IMR-90 (cell line): ENCODE data around the gene FBXW7. TPM values are rescaled to one million over a fixed set of nuclear protein-coding genes. Genes with fewer than 3 reads are reported as not detected.

ENCODE experiments used
- ATAC-seq: fragments of 200-7000 bp; cut with Tn5 transposase; 2 replicates; pipeline ENCODE4 v1.9.1; 2020; ENCODE audit warnings: low read depth, mild to moderate bottlenecking, moderate library complexity
- BruUV-seq: library from RNA; stranded (reverse); fragments of 400-500 nt; replicated peaks from 2 replicates; lab custom pipeline; 2021; lab: Mats Ljungman, UMichigan
- CTCF ChIA-PET: fragments of 300-600 bp; formaldehyde crosslinking; extraction: SDS; loops from one replicate; lab custom pipeline; 2021; ENCODE audit warnings: antibody characterized with exemption; lab: Yijun Ruan, JAX
- POLR2A ChIA-PET: fragments of 300-600 bp; sonication (Branson Sonifier 250); formaldehyde crosslinking; loops from one replicate; lab custom pipeline; 2022; ENCODE audit warnings: antibody characterized with exemption; ENCODE audit not compliant: unreplicated experiment; lab: Charles Lee
- DNase-seq: peaks from one replicate; pipeline ENCODE4 v3.0.0; 2013
- H2AFZ ChIP-seq: replicated peaks from 2 replicates; pipeline ENCODE3; 2013; ENCODE audit warnings: low read length, mild to moderate bottlenecking; ENCODE audit not compliant: poor library complexity
- H2AK5ac ChIP-seq: 2 replicates; pipeline ENCODE4 v1.6.1; 2013; ENCODE audit warnings: low read depth, low read length, inconsistent platforms
- H2AK9ac ChIP-seq: replicated peaks from 2 replicates; pipeline ENCODE3; 2013; ENCODE audit warnings: mild to moderate bottlenecking, low read depth, low read length, moderate library complexity; ENCODE audit not compliant: poor library complexity
- H2BK120ac ChIP-seq: 2 replicates; pipeline ENCODE4 v1.6.1; 2013; ENCODE audit warnings: low read depth, low read length, inconsistent platforms
- H2BK15ac ChIP-seq: 3 replicates; pipeline ENCODE4 v1.6.1; 2013; ENCODE audit warnings: low read depth, low read length, inconsistent platforms
- H2BK20ac ChIP-seq: 2 replicates; pipeline ENCODE4 v1.6.1; 2013; ENCODE audit warnings: low read depth, mild to moderate bottlenecking, inconsistent platforms, low read length, moderate library complexity
- H2BK5ac ChIP-seq: 2 replicates; pipeline ENCODE4 v1.6.1; 2013; ENCODE audit warnings: mild to moderate bottlenecking, low read depth, low read length, inconsistent platforms; ENCODE audit not compliant: poor library complexity, severe bottlenecking
- H3K14ac ChIP-seq: replicated peaks from 2 replicates; pipeline ENCODE4 v1.6.1; 2013; ENCODE audit warnings: low read depth, low read length, inconsistent platforms
- H3K18ac ChIP-seq: 2 replicates; pipeline ENCODE4 v1.6.1; 2013; ENCODE audit warnings: low read depth, low read length, control low read depth
- H3K23ac ChIP-seq: 2 replicates; pipeline ENCODE4 v1.6.1; 2013; ENCODE audit warnings: low read depth, low read length, inconsistent platforms
- H3K27ac ChIP-seq: 2 replicates; pipeline ENCODE4 v1.5.1; 2013; ENCODE audit warnings: mild to moderate bottlenecking, control low read depth, low read length; ENCODE audit not compliant: insufficient read depth
- H3K27me3 ChIP-seq: 2 replicates; pipeline ENCODE4 v1.6.1; 2013; ENCODE audit warnings: low read length; ENCODE audit not compliant: control insufficient read depth, insufficient read depth
- H3K36me3 ChIP-seq: 2 replicates; pipeline ENCODE4 v1.6.1; 2013; ENCODE audit warnings: low read length, mixed read lengths; ENCODE audit not compliant: control insufficient read depth, insufficient read depth
- H3K4ac ChIP-seq: 2 replicates; pipeline ENCODE4 v1.6.1; 2013; ENCODE audit warnings: low read depth, low read length, inconsistent platforms
- H3K4me1 ChIP-seq: 2 replicates; pipeline ENCODE4 v1.6.1; 2013; ENCODE audit warnings: low read length, mixed read lengths; ENCODE audit not compliant: control insufficient read depth, insufficient read depth
- H3K4me2 ChIP-seq: 2 replicates; pipeline ENCODE4 v1.6.1; 2013; ENCODE audit warnings: low read depth, mild to moderate bottlenecking, control low read depth, low read length, moderate library complexity
- H3K4me3 ChIP-seq: 2 replicates; pipeline ENCODE4 v1.5.1; 2013; ENCODE audit warnings: low read depth, mild to moderate bottlenecking, control low read depth, low read length, moderate library complexity; ENCODE audit not compliant: insufficient read depth
- H3K56ac ChIP-seq: 2 replicates; pipeline ENCODE4 v1.6.1; 2013; ENCODE audit warnings: low read length, inconsistent platforms; ENCODE audit not compliant: insufficient read depth; ENCODE audit errors: extremely low read depth
- H3K79me1 ChIP-seq, 2 experiments: 2 replicates each; pipeline ENCODE4 v1.6.1; 2013; ENCODE audit warnings: low read length in 2 of 2, inconsistent platforms in 1 of 2, low read depth in 1 of 2
- H3K9ac ChIP-seq: 2 replicates; pipeline ENCODE4 v1.6.1; 2013; ENCODE audit warnings: low read depth, low read length, control low read depth
- H3K9me1 ChIP-seq: 2 replicates; pipeline ENCODE4 v1.6.1; 2013; ENCODE audit warnings: low read length, inconsistent platforms; ENCODE audit not compliant: insufficient read depth
- H3K9me3 ChIP-seq: 2 replicates; pipeline ENCODE4 v1.6.1; 2013; ENCODE audit warnings: low read length; ENCODE audit not compliant: control insufficient read depth, insufficient read depth
- H4K20me1 ChIP-seq: 2 replicates; pipeline ENCODE4 v1.6.1; 2013; ENCODE audit warnings: low read length, inconsistent platforms; ENCODE audit not compliant: insufficient read depth
- H4K5ac ChIP-seq: 2 replicates; pipeline ENCODE4 v1.6.1; 2013; ENCODE audit warnings: mild to moderate bottlenecking, low read depth, low read length, control low read depth
- H4K8ac ChIP-seq, 2 experiments: 2 replicates each; pipeline ENCODE4 v1.6.1; 2013; ENCODE audit warnings: low read depth in 2 of 2, low read length in 2 of 2, control low read depth in 1 of 2, inconsistent platforms in 1 of 2
- H4K91ac ChIP-seq: 2 replicates; pipeline ENCODE4 v1.6.1; 2013; ENCODE audit warnings: low read depth, low read length, inconsistent platforms; ENCODE audit not compliant: insufficient read depth
- CTCF ChIP-seq: conservative IDR thresholded peaks from 2 replicates; pipeline ENCODE4 v1.5.1; 2012; ENCODE audit warnings: mild to moderate bottlenecking, low read depth, low read length, improper control_type of control experiment
- FOS ChIP-seq: fragments of 150-350 bp; IDR thresholded peaks from 2 replicates; pipeline ENCODE4 v1.6.1; 2016; ENCODE audit warnings: low read depth, low read length
- RCOR1 ChIP-seq: IDR thresholded peaks from 2 replicates; pipeline ENCODE4 v1.6.1; 2012; ENCODE audit warnings: mild to moderate bottlenecking, low read length, improper control_type of control experiment; ENCODE audit not compliant: insufficient replicate concordance
- WGBS, 2 experiments: methylation state at CpG; one replicate each; pipeline versions ENCODE4 v1.1.5 to v1.1.7; 2013; ENCODE audit warnings: missing lambda C conversion rate in 2 of 2; ENCODE audit not compliant: insufficient read length in 1 of 2; ENCODE audit errors: extremely low coverage in 2 of 2; 5-methylcytosine and 5-hydroxymethylcytosine counted together
- dilution Hi-C: fragments of 300-500 bp; cut with HindIII; formaldehyde crosslinking; loops from one replicate; pipeline ENCODE4 v1.14.3; 2018; ENCODE audit warnings: low sequenced_read_pairs; ENCODE audit not compliant: unreplicated experiment
- in situ Hi-C: fragments of 300-500 bp; cut with MboI; formaldehyde crosslinking; loops from 3 replicates; pipeline ENCODE4 v1.14.3; 2019; ENCODE audit warnings: low sequenced_read_pairs, inconsistent platforms, mixed read lengths
- intact Hi-C: fragments of 100-400 bp; cut with micrococcal nuclease; formaldehyde crosslinking; loops from 2 replicates; pipeline ENCODE4 v1.10.0; 2022
- polyA plus RNA-seq, 3 experiments: library from polyadenylated mRNA; depleted of rRNA; stranded (reverse); fragments of >200 nt; gene quantifications; 2 replicates each; pipeline ENCODE4 v1.2.3, GENCODE V29; 2012; ENCODE audit warnings: low replicate concordance in 1 of 3
- total RNA-seq: library from RNA; depleted of rRNA; stranded (reverse); fragments of >200 nt; gene quantifications from 2 replicates; pipeline ENCODE4 v1.2.3, GENCODE V29; 2012

The FBXW7 gene
- total and polyA plus RNA-seq, 2 of the 4 experiments (the other 2 are of a cell fraction): 7.2 to 27.4 TPM

- Histone ChIP-seq H4K8ac (no peak overlapping the region), H3K27me3 (no peaks in the 10 kb centered on the region), H4K5ac (no peak overlapping the region), H3K36me3 (peaks cover 7% of the 10 kb centered on the region; the same call in 1 of the 2 replicates), H2AK9ac (no peak overlapping the region), H2BK15ac (no peak overlapping the region), H3K9me1 (peaks cover 5% of the 10 kb centered on the region; the same call in 1 of the 2 replicates), H3K9me3 (no peaks in the 10 kb centered on the region), H3K4ac (no peak overlapping the region), H3K14ac (no peak overlapping the region), H3K18ac (no peak overlapping the region), H3K56ac (no peak overlapping the region), H3K9ac (no peak overlapping the region), H3K79me1 (peaks cover 11 to 36% of the 10 kb centered on the region in 2 experiments), H3K4me3 (no peak overlapping the region), H3K4me1 (peaks cover 3% of the 10 kb centered on the region; the same call in 1 of the 2 replicates), H2BK5ac (no peak overlapping the region), H2AFZ (no peak overlapping the region), H3K4me2 (no peak overlapping the region), H2BK20ac (no peak overlapping the region), H2AK5ac (no peak overlapping the region), H4K91ac (no peak overlapping the region), H2BK120ac (no peak overlapping the region), H3K27ac (no peak overlapping the region), H3K23ac (no peak overlapping the region), H4K20me1 (peaks cover 4% of the 10 kb centered on the region; the same call in 1 of the 2 replicates)
- no CpG with 5 or more reads among the region's 4 CpGs for WGBS, 2 experiments
- dilution Hi-C loops: no loop called here
- no TSS peak for BruUV-seq
- TF ChIP-seq CTCF (no peak), FOS (no peak), RCOR1 (no peak)
- in situ Hi-C loops: no loop called here
- POLR2A ChIA-PET: interaction anchor here (0.6 kb wide), 2 partner anchors 991 to 1037 kb away, joined by 3 read pairs; no protein-coding TSS in a partner anchor
- no peak for ATAC-seq
- DNase-seq: no peak
- intact Hi-C loops: no loop called here
- CTCF ChIA-PET: no interaction called here
Measured at GRCh38 chr4:152540293-152540674, 4.4 kb upstream of the FBXW7 start.
